H1 (cell line): ENCODE results near the gene CTSG. TPM values are rescaled to one million over a fixed set of nuclear protein-coding genes. Genes with fewer than 3 reads are reported as not detected.
A peak's percentile ranks its signal among the peaks of the same experiment; 100 is the strongest.

Source experiments
- CTCF ChIA-PET: fragments of 300-600 bp; sonication (Branson Sonifier 250); formaldehyde crosslinking; loops from one replicate; lab custom pipeline; 2021; ENCODE audit not compliant: partially characterized antibody; lab: Charles Lee
- POLR2A ChIA-PET: fragments of 300-600 bp; sonication (Branson Sonifier 250); formaldehyde crosslinking; loops from one replicate; lab custom pipeline; 2021; ENCODE audit warnings: inconsistent platforms; ENCODE audit not compliant: partially characterized antibody; lab: Charles Lee
- DNase-seq, 2 experiments: peaks; one replicate each; pipeline versions ENCODE4 v3.0.0 to v3.0.0-alpha.2; 2010 to 2022; ENCODE audit warnings: low spot score in 2 of 2, low read depth in 1 of 2, mixed read lengths in 1 of 2
- FAIRE-seq: peaks from 2 replicates; lab custom pipeline; 2011; peaks lifted over from hg19 to GRCh38; lab: Jason Lieb, UNC
- H2AFZ ChIP-seq: 2 replicates; pipeline ENCODE4 v1.8.1; 2012; ENCODE audit warnings: low read length, inconsistent platforms
- H2AK5ac ChIP-seq: 2 replicates; pipeline ENCODE4 v1.6.1; 2013; ENCODE audit warnings: low read depth, low read length
- H2BK120ac ChIP-seq: replicated peaks from 2 replicates; pipeline ENCODE3; 2013; ENCODE audit warnings: low read depth, low read length, inconsistent platforms
- H2BK12ac ChIP-seq: 2 replicates; pipeline ENCODE4 v1.6.1; 2013; ENCODE audit warnings: low read depth, low read length
- H2BK15ac ChIP-seq: 2 replicates; pipeline ENCODE4 v1.6.1; 2013; ENCODE audit warnings: low read length
- H2BK20ac ChIP-seq: 2 replicates; pipeline ENCODE4 v1.6.1; 2013; ENCODE audit warnings: low read length
- H2BK5ac ChIP-seq: 2 replicates; pipeline ENCODE4 v1.6.1; 2013; ENCODE audit warnings: low read depth, low read length
- H3K14ac ChIP-seq: 2 replicates; pipeline ENCODE4 v1.6.1; 2013; ENCODE audit warnings: inconsistent platforms; ENCODE audit not compliant: insufficient read length
- H3K18ac ChIP-seq: 2 replicates; pipeline ENCODE4 v1.6.1; 2013; ENCODE audit warnings: low read length; ENCODE audit errors: extremely low read depth
- H3K23ac ChIP-seq: 2 replicates; pipeline ENCODE4 v1.6.1; 2013; ENCODE audit warnings: inconsistent platforms; ENCODE audit not compliant: insufficient read length
- H3K23me2 ChIP-seq: 2 replicates; pipeline ENCODE4 v1.6.1; 2013; ENCODE audit warnings: low read depth, low read length
- H3K27ac ChIP-seq: 2 replicates; pipeline ENCODE4 v1.6.1; 2011; ENCODE audit warnings: low read depth, low read length, inconsistent platforms
- H3K27me3 ChIP-seq, 4 experiments: replicated peaks in 1 of 4; 1 replicate in 1 of 4; 2 replicates in 3 of 4; pipeline versions ENCODE4 v1.6.1 to v1.8.1; 2011 to 2013; ENCODE audit warnings: low read length in 3 of 4, mild to moderate bottlenecking in 3 of 4, inconsistent platforms in 2 of 4, mixed read lengths in 2 of 4, moderate library complexity in 1 of 4; ENCODE audit not compliant: control insufficient read depth in 3 of 4, insufficient read depth in 3 of 4; ENCODE audit errors: extremely low read depth in 1 of 4
- H3K36me3 ChIP-seq, 4 experiments: 2 replicates each; pipeline versions ENCODE4 v1.6.1 to v1.8.1; 2011 to 2013; ENCODE audit warnings: mild to moderate bottlenecking in 4 of 4, low read length in 3 of 4, moderate library complexity in 2 of 4, control low read depth in 1 of 4, inconsistent platforms in 1 of 4; ENCODE audit not compliant: insufficient read depth in 4 of 4, control insufficient read depth in 2 of 4
- H3K4ac ChIP-seq: replicated peaks from 2 replicates; pipeline ENCODE3; 2013; ENCODE audit warnings: low read length, low read depth, mixed read lengths, inconsistent platforms; ENCODE audit not compliant: insufficient read length
- H3K4me1 ChIP-seq, 4 experiments: replicated peaks in 1 of 4; 1 replicate in 1 of 4; 2 replicates in 3 of 4; pipeline versions ENCODE4 v1.6.1 to v1.8.1; 2011 to 2013; ENCODE audit warnings: low read length in 3 of 4, inconsistent platforms in 2 of 4, mixed read lengths in 1 of 4; ENCODE audit not compliant: insufficient read depth in 4 of 4, control insufficient read depth in 3 of 4
- H3K4me2 ChIP-seq, 2 experiments: 2 replicates each; pipeline versions ENCODE4 v1.6.1 to v1.8.1; 2011 to 2013; ENCODE audit warnings: low read depth in 2 of 2, low read length in 2 of 2, control low read depth in 1 of 2, inconsistent platforms in 1 of 2, mild to moderate bottlenecking in 1 of 2; ENCODE audit not compliant: insufficient read depth in 1 of 2
- H3K4me3 ChIP-seq, 4 experiments: fragments of 200-600, 300-600 bp in 1 of 4; sonication (generic), shearing (Covaris generic), sonication (Bioruptor Twin) in 1 of 4; 2 replicates each; pipeline versions ENCODE4 v1.5.1 to v1.8.1; 2011 to 2016; ENCODE audit warnings: low read length in 4 of 4, low read depth in 3 of 4, control low read depth in 2 of 4, inconsistent platforms in 2 of 4, mild to moderate bottlenecking in 2 of 4, mixed read lengths in 1 of 4, moderate library complexity in 1 of 4; ENCODE audit not compliant: insufficient read depth in 2 of 4; ENCODE audit errors: extremely low read depth in 1 of 4
- H3K56ac ChIP-seq: replicated peaks from 2 replicates; pipeline ENCODE3; 2013; ENCODE audit warnings: low read depth, mild to moderate bottlenecking, mixed read lengths, low read length, inconsistent platforms; ENCODE audit not compliant: insufficient read length
- H3K79me1 ChIP-seq: 2 replicates; pipeline ENCODE4 v1.6.1; 2013; ENCODE audit warnings: low read depth, low read length, control low read depth
- H3K79me2 ChIP-seq, 2 experiments: 2 replicates each; pipeline versions ENCODE4 v1.6.1 to v1.8.1; 2012 to 2013; ENCODE audit warnings: low read length in 2 of 2, mild to moderate bottlenecking in 2 of 2, inconsistent platforms in 1 of 2; ENCODE audit not compliant: insufficient read depth in 2 of 2, control insufficient read depth in 1 of 2
- H3K9ac ChIP-seq, 4 experiments: replicated peaks in 1 of 4; 1 replicate in 1 of 4; 2 replicates in 3 of 4; pipeline versions ENCODE4 v1.6.1 to v1.8.1; 2011 to 2013; ENCODE audit warnings: low read depth in 3 of 4, low read length in 3 of 4, control low read depth in 2 of 4, mild to moderate bottlenecking in 2 of 4, moderate library complexity in 2 of 4, inconsistent platforms in 1 of 4; ENCODE audit errors: extremely low read depth in 1 of 4
- H3K9me3 ChIP-seq, 2 experiments: 2 replicates each; pipeline versions ENCODE4 v1.6.1 to v1.8.1; 2012 to 2013; ENCODE audit warnings: mild to moderate bottlenecking in 2 of 2, moderate library complexity in 2 of 2, control low read depth in 1 of 2, inconsistent platforms in 1 of 2, low read depth in 1 of 2, low read length in 1 of 2, mixed read lengths in 1 of 2; ENCODE audit not compliant: insufficient read depth in 2 of 2
- H4K20me1 ChIP-seq, 2 experiments: replicated peaks in 1 of 2; 2 replicates each; pipeline versions ENCODE3 to v1.8.1; 2011 to 2013; ENCODE audit warnings: inconsistent platforms in 2 of 2, low read length in 2 of 2, mild to moderate bottlenecking in 1 of 2; ENCODE audit not compliant: insufficient read depth in 2 of 2, control insufficient read depth in 1 of 2
- H4K5ac ChIP-seq: 2 replicates; pipeline ENCODE4 v1.6.1; 2013; ENCODE audit warnings: low read length, low read depth, mixed read lengths, inconsistent platforms; ENCODE audit not compliant: insufficient read length
- H4K8ac ChIP-seq: 2 replicates; pipeline ENCODE4 v1.8.0; 2013; ENCODE audit warnings: mild to moderate bottlenecking, moderate library complexity, low read length, inconsistent platforms; ENCODE audit not compliant: insufficient read depth; ENCODE audit errors: extremely low read depth
- H4K91ac ChIP-seq: replicated peaks from 2 replicates; pipeline ENCODE3; 2013; ENCODE audit warnings: low read length, mixed read lengths, inconsistent platforms; ENCODE audit not compliant: insufficient read length
- RXRA ChIP-seq: IDR thresholded peaks from 2 replicates; pipeline ENCODE4 v1.6.1; 2011; ENCODE audit warnings: low read depth, mild to moderate bottlenecking, low read length, moderate library complexity; ENCODE audit not compliant: insufficient read depth
- WGBS, 2 experiments: shearing (Covaris generic) in 1 of 2; methylation state at CpG; one replicate each; pipeline versions ENCODE4 v1.1.6 to v1.1.7; 2013 to 2015; ENCODE audit warnings: low lambda C conversion rate in 2 of 2, mixed read lengths in 2 of 2, inconsistent platforms in 1 of 2, low coverage in 1 of 2, missing lambda C conversion rate in 1 of 2; ENCODE audit not compliant: insufficient replicate concordance in 2 of 2, insufficient coverage in 1 of 2, insufficient read length in 1 of 2; ENCODE audit errors: extremely low coverage in 1 of 2, missing lambda C conversion rate in 1 of 2; 5-methylcytosine and 5-hydroxymethylcytosine counted together
- long read RNA-seq, 2 experiments: library from RNA in 1 of 2; library from capped mRNA in 1 of 2; stranded (forward); transcript quantifications; one replicate each; pipeline ENCODE4 v2.0.0, GENCODE V29; 2021; ENCODE audit warnings: inconsistent platforms in 1 of 2
- polyA minus RNA-seq, 3 experiments: library from RNA; depleted of rRNA, polyadenylated mRNA; stranded (reverse); fragments of >200 nt; gene quantifications; 1 replicate in 2 of 3; 2 replicates in 1 of 3; pipeline ENCODE4 v1.2.3, GENCODE V29; 2011
- polyA plus RNA-seq, 7 experiments: library from polyadenylated mRNA; depleted of rRNA in 3 of 7; stranded (reverse) in 5 of 7; unstranded in 2 of 7; fragments of >200 nt in 5 of 7; fragments of 200-250 nt in 2 of 7; gene quantifications; 1 replicate in 5 of 7; 2 replicates in 1 of 7; 4 replicates in 1 of 7; pipeline versions ENCODE4 v1.2.1 to v1.2.3, GENCODE V29; 2011 to 2013; ENCODE audit warnings: missing spikeins in 2 of 7, mixed read lengths in 2 of 7
- total RNA-seq: library from RNA; stranded (reverse); fragmentation: NEBNext Ultra II Directional; extraction: Animal tissue kit (Norgen Biotek cat#: 25700); gene quantifications from 2 replicates; pipeline ENCODE4 v1.2.1, GENCODE V29; 2021

CTSG gene
- not detected in 2 replicates for total RNA-seq
- polyA plus RNA-seq (2011; rRNA removed) = not detected in 2 replicates
- not detected for polyA plus RNA-seq (2011; cell fraction: cytosol; rRNA removed)
- not detected for polyA plus RNA-seq (2011; cell fraction: nucleus; rRNA removed)
- not detected in 4 replicates for polyA plus RNA-seq (2012, experiment 1 of 2)
- polyA plus RNA-seq (2012, experiment 2 of 2) = not detected
- polyA plus RNA-seq (2013, experiment 1 of 2) = not detected
- polyA plus RNA-seq (2013, experiment 2 of 2) = not detected
- not detected in 2 replicates for polyA minus RNA-seq (2011; rRNA and poly(A)+ RNA removed)
- not detected for polyA minus RNA-seq (2011; cell fraction: cytosol; rRNA and poly(A)+ RNA removed)
- polyA minus RNA-seq (2011; cell fraction: nucleus; rRNA and poly(A)+ RNA removed) = not detected
- long read RNA-seq, experiment 1 = 0 reads
- long read RNA-seq, experiment 2 = 0 reads

GRCh38 chr14:24576182-24576581 lies at the start of gene CTSG:
Gene CTSG, minus strand, starts transcription at chr14:24576250. Its CDS starts 27 bp downstream, at chr14:24576223.
- no peak within 1 kb of the TSS for H2BK12ac ChIP-seq
- no peak within 1 kb of the TSS for H3K18ac ChIP-seq
- H3K9ac ChIP-seq = no peak within 1 kb of the TSS
- no peak for DNase-seq
- no peaks in the 10 kb centered on the region for H3K79me2 ChIP-seq
- H3K4me3 ChIP-seq = no peak within 1 kb of the TSS
- H2BK15ac ChIP-seq = 0 out of 2 replicates have a peak within 1 kb of the TSS, but pooled peaks have one; percentile 18
- H4K5ac ChIP-seq = no peak within 1 kb of the TSS
- no peak for TF ChIP-seq RXRA
- TF ChIP-seq, all 59 proteins: peak for 0
- H3K9me3 ChIP-seq = peaks cover 17 to 18% of the 10 kb centered on the region in 2 experiments; a peak in 2 of 4 replicates
- H2BK20ac ChIP-seq = no peak within 1 kb of the TSS
- no peak within 1 kb of the TSS for H2AK5ac ChIP-seq
- no peak within 1 kb of the TSS for H2BK120ac ChIP-seq
- H3K27me3 ChIP-seq = no peaks in the 10 kb centered on the region
- no peaks in the 10 kb centered on the region for H3K36me3 ChIP-seq
- H3K4me1 ChIP-seq = peaks cover 0 to 5% (median 0%) of the 10 kb centered on the region in 4 experiments; a peak in 1 of 7 replicates
- CTCF ChIA-PET = no interaction called here
- H3K27ac ChIP-seq = no peak within 1 kb of the TSS
- H3K23me2 ChIP-seq = no peaks in the 10 kb centered on the region; the same call in 1 of the 2 replicates
- H3K14ac ChIP-seq = no peak within 1 kb of the TSS
- no peak within 1 kb of the TSS for H4K91ac ChIP-seq
- H3K79me1 ChIP-seq = no peaks in the 10 kb centered on the region
- no peak within 1 kb of the TSS for H4K8ac ChIP-seq
- WGBS, 2 experiments = 84% methylated on average over 3 of the region's 3 CpGs; no CpG with 5 or more reads in 1 of the 2 experiments
- no peaks in the 10 kb centered on the region for H4K20me1 ChIP-seq
- no peak within 1 kb of the TSS for H2AFZ ChIP-seq
- no peak within 1 kb of the TSS for H2BK5ac ChIP-seq
- no peak within 1 kb of the TSS for H3K4me2 ChIP-seq
- FAIRE-seq = no peak
- POLR2A ChIA-PET = no interaction called here
- H3K23ac ChIP-seq = no peak within 1 kb of the TSS
- no peak within 1 kb of the TSS for H3K4ac ChIP-seq
- H3K56ac ChIP-seq = no peak within 1 kb of the TSS
